Measurements from ENCODE around the gene CRKL.

Gene CRKL

GRCh38 chr22:20909543-20910303, 7.5 kb upstream of the CRKL start:
- Histone ChIP-seq H4K20me1 (ENCODE audit: insufficient read depth, low read length) (no peaks in the 10 kb centered on the region), H3K4me3 (ENCODE audit: low read length) (no peak overlapping the region), H3K4me1 (ENCODE audit: low read length) (peaks cover 4% of the 10 kb centered on the region; the same call in 1 of the 2 replicates), H3K9ac (ENCODE audit: low read length) (no peak overlapping the region), H3K36me3 (replicated peaks; ENCODE audit: low read depth, low read length) (no peaks in the 10 kb centered on the region), H3K79me2 (ENCODE audit: low read length) (no peaks in the 10 kb centered on the region), H3K27ac (ENCODE audit: low read length) (no peak overlapping the region), H2AFZ (ENCODE audit: low read depth, low read length) (no peak overlapping the region), H3K4me2 (ENCODE audit: low read length) (no peak overlapping the region), H3K9me3 (ENCODE audit: insufficient read depth, low read length) (no peaks in the 10 kb centered on the region), H3K27me3 (ENCODE audit: low read depth, low read length) (peaks cover 17% of the 10 kb centered on the region)
- TF ChIP-seq EZH2phosphoT487 (IDR thresholded peaks at IDR 0.05; ENCODE audit: low read depth) (no peak), CTCF (IDR thresholded peaks at IDR 0.05; ENCODE audit: low read depth, low read length) (no peak)

- Histone ChIP-seq H3K36me3 (replicated peaks; ENCODE audit: low read depth, low read length) (no peaks in the 10 kb centered on the region), H3K9ac (ENCODE audit: low read length) (no peak overlapping the region), H3K4me2 (ENCODE audit: low read length) (no peak overlapping the region), H3K27ac (ENCODE audit: low read length) (no peak overlapping the region), H3K4me3 (ENCODE audit: low read length) (no peak overlapping the region), H3K9me3 (ENCODE audit: insufficient read depth, low read length) (no peaks in the 10 kb centered on the region), H4K20me1 (ENCODE audit: insufficient read depth, low read length) (no peaks in the 10 kb centered on the region), H2AFZ (ENCODE audit: low read depth, low read length) (no peak overlapping the region), H3K79me2 (ENCODE audit: low read length) (peaks cover 7% of the 10 kb centered on the region), H3K4me1 (ENCODE audit: low read length) (peaks cover 5% of the 10 kb centered on the region; the same call in 1 of the 2 replicates), H3K27me3 (ENCODE audit: low read depth, low read length) (no peaks in the 10 kb centered on the region)
- TF ChIP-seq CTCF (IDR thresholded peaks at IDR 0.05; ENCODE audit: low read depth, low read length): no peak
- no peak for TF ChIP-seq EZH2phosphoT487 (IDR thresholded peaks at IDR 0.05; ENCODE audit: low read depth)
Measured at GRCh38 chr22:20912494-20912893, 4.7 kb upstream of the CRKL start.

GRCh38 chr22:20918663-20919218, 1.5 kb downstream of the CRKL start:
- Histone ChIP-seq H2AFZ (ENCODE audit: low read depth, low read length) (no peak overlapping the region), H3K4me2 (ENCODE audit: low read length) (peak overlapping the region; percentile 79), H3K4me3 (ENCODE audit: low read length) (peak overlapping the region; percentile 84), H4K20me1 (ENCODE audit: insufficient read depth, low read length) (peaks cover 49% of the 10 kb centered on the region), H3K27ac (ENCODE audit: low read length) (no peak overlapping the region), H3K79me2 (ENCODE audit: low read length) (peaks cover 69% of the 10 kb centered on the region), H3K9me3 (ENCODE audit: insufficient read depth, low read length) (no peaks in the 10 kb centered on the region), H3K27me3 (ENCODE audit: low read depth, low read length) (no peaks in the 10 kb centered on the region), H3K9ac (ENCODE audit: low read length) (peak overlapping the region; percentile 89), H3K36me3 (replicated peaks; ENCODE audit: low read depth, low read length) (peaks cover 15% of the 10 kb centered on the region), H3K4me1 (ENCODE audit: low read length) (peaks cover 25% of the 10 kb centered on the region)
- no peak for TF ChIP-seq EZH2phosphoT487 (IDR thresholded peaks at IDR 0.05; ENCODE audit: low read depth)
- TF ChIP-seq CTCF (IDR thresholded peaks at IDR 0.05; ENCODE audit: low read depth, low read length): no peak

- no peak overlapping the region for H3K27ac ChIP-seq (ENCODE audit: low read length)
- peak overlapping the region; percentile 79 for H3K4me2 ChIP-seq (ENCODE audit: low read length)
- no peaks in the 10 kb centered on the region for H3K27me3 ChIP-seq (ENCODE audit: low read depth, low read length)
- no peak overlapping the region for H2AFZ ChIP-seq (ENCODE audit: low read depth, low read length)
- peaks cover 21% of the 10 kb centered on the region for H3K4me1 ChIP-seq (ENCODE audit: low read length)
- TF ChIP-seq EZH2phosphoT487 (IDR thresholded peaks at IDR 0.05; ENCODE audit: low read depth) (no peak), CTCF (IDR thresholded peaks at IDR 0.05; ENCODE audit: low read depth, low read length) (no peak)
- peak overlapping the region; percentile 44 for H3K9ac ChIP-seq (ENCODE audit: low read length)
- no peaks in the 10 kb centered on the region for H3K9me3 ChIP-seq (ENCODE audit: insufficient read depth, low read length)
- peak overlapping the region; percentile 84 for H3K4me3 ChIP-seq (ENCODE audit: low read length)
- H3K79me2 ChIP-seq (ENCODE audit: low read length): peaks cover 79% of the 10 kb centered on the region
- H4K20me1 ChIP-seq (ENCODE audit: insufficient read depth, low read length): peaks cover 59% of the 10 kb centered on the region
- H3K36me3 ChIP-seq (replicated peaks; ENCODE audit: low read depth, low read length): peaks cover 20% of the 10 kb centered on the region
Measured at GRCh38 chr22:20919718-20920117, 2.5 kb downstream of the CRKL start.
